Trophoblast cell (in vitro differentiated cells and primary cell): ENCODE data around the gene LAMB4.

Experiments
- DNase-seq, 2 donors: peaks; one replicate each; pipeline ENCODE4 v3.0.0-alpha.2; 2016
- H2AFZ ChIP-seq: 2 replicates; pipeline ENCODE4 v1.6.1; 2013; ENCODE audit warnings: low read length, moderate library complexity, mild to moderate bottlenecking; ENCODE audit not compliant: insufficient read depth, poor library complexity
- H2AK5ac ChIP-seq: 2 replicates; pipeline ENCODE4 v1.6.1; 2013; ENCODE audit warnings: mild to moderate bottlenecking, low read length
- H2BK120ac ChIP-seq: 2 replicates; pipeline ENCODE4 v1.6.1; 2013; ENCODE audit warnings: low read length, mild to moderate bottlenecking, moderate library complexity; ENCODE audit not compliant: insufficient read depth, poor library complexity
- H2BK12ac ChIP-seq: 2 replicates; pipeline ENCODE4 v1.6.1; 2013; ENCODE audit warnings: mild to moderate bottlenecking, low read length, moderate library complexity
- H2BK5ac ChIP-seq: 2 replicates; pipeline ENCODE4 v1.6.1; 2013; ENCODE audit warnings: low read length, low read depth, moderate library complexity, mild to moderate bottlenecking; ENCODE audit not compliant: poor library complexity
- H3K14ac ChIP-seq: 2 replicates; pipeline ENCODE4 v1.6.1; 2013; ENCODE audit warnings: mild to moderate bottlenecking, low read length
- H3K18ac ChIP-seq: 2 replicates; pipeline ENCODE4 v1.6.1; 2013; ENCODE audit warnings: mild to moderate bottlenecking, low read length
- H3K23ac ChIP-seq: 2 replicates; pipeline ENCODE4 v1.6.1; 2013; ENCODE audit warnings: low read length
- H3K27ac ChIP-seq: 2 replicates; pipeline ENCODE4 v1.5.1; 2013; ENCODE audit warnings: low read depth, mild to moderate bottlenecking, inconsistent platforms, low read length, moderate library complexity
- H3K27me3 ChIP-seq: 2 replicates; pipeline ENCODE4 v1.6.1; 2013; ENCODE audit warnings: inconsistent platforms, mild to moderate bottlenecking, low read length, moderate library complexity; ENCODE audit not compliant: insufficient read depth
- H3K36me3 ChIP-seq, 2 experiments: 1 replicate in 1 of 2; 2 replicates in 1 of 2; pipeline ENCODE4 v1.6.1; 2013; ENCODE audit warnings: low read length in 2 of 2, mild to moderate bottlenecking in 2 of 2, moderate library complexity in 1 of 2; ENCODE audit not compliant: insufficient read depth in 2 of 2, control insufficient read depth in 1 of 2
- H3K4ac ChIP-seq: 2 replicates; pipeline ENCODE4 v1.6.1; 2013; ENCODE audit warnings: low read depth, mild to moderate bottlenecking, low read length, moderate library complexity
- H3K4me1 ChIP-seq, 2 experiments: 1 replicate in 1 of 2; 2 replicates in 1 of 2; pipeline ENCODE4 v1.6.1; 2013; ENCODE audit warnings: low read length in 2 of 2, mild to moderate bottlenecking in 2 of 2, moderate library complexity in 1 of 2; ENCODE audit not compliant: insufficient read depth in 2 of 2, control insufficient read depth in 1 of 2
- H3K4me2 ChIP-seq: 2 replicates; pipeline ENCODE4 v1.6.1; 2013; ENCODE audit warnings: inconsistent platforms, mild to moderate bottlenecking, low read length, moderate library complexity
- H3K4me3 ChIP-seq: 2 replicates; pipeline ENCODE4 v1.5.1; 2013; ENCODE audit warnings: mild to moderate bottlenecking, low read depth, low read length, inconsistent platforms
- H3K79me1 ChIP-seq: one replicate; pipeline ENCODE4 v1.6.1; 2013; ENCODE audit warnings: low read length
- H3K79me2 ChIP-seq: 2 replicates; pipeline ENCODE4 v1.6.1; 2013; ENCODE audit warnings: low read length, mild to moderate bottlenecking; ENCODE audit not compliant: control insufficient read depth, insufficient read depth, poor library complexity
- H3K9ac ChIP-seq: 2 replicates; pipeline ENCODE4 v1.6.1; 2013; ENCODE audit warnings: mild to moderate bottlenecking, low read length
- H3K9me3 ChIP-seq: 2 replicates; pipeline ENCODE4 v1.6.1; 2013; ENCODE audit warnings: low read depth, mild to moderate bottlenecking, control low read depth, inconsistent platforms, low read length; ENCODE audit not compliant: insufficient read depth
- H4K12ac ChIP-seq: 2 replicates; pipeline ENCODE4 v1.6.1; 2013; ENCODE audit warnings: low read depth, mild to moderate bottlenecking, low read length, moderate library complexity
- H4K8ac ChIP-seq: 2 replicates; pipeline ENCODE4 v1.6.1; 2013; ENCODE audit warnings: low read depth, mild to moderate bottlenecking, low read length, moderate library complexity
- H4K91ac ChIP-seq: one replicate; pipeline ENCODE4 v1.6.1; 2013; ENCODE audit warnings: low read depth, mild to moderate bottlenecking, low read length, moderate library complexity
- WGBS: extraction: QIAGEN DNeasy Blood & Tissue Kit; methylation state at CpG from one replicate; pipeline ENCODE4 v1.1.7; 2013; ENCODE audit warnings: missing lambda C conversion rate; ENCODE audit not compliant: insufficient read length, insufficient coverage; ENCODE audit errors: extremely low coverage; 5-methylcytosine and 5-hydroxymethylcytosine counted together

LAMB4 gene

DNA sequence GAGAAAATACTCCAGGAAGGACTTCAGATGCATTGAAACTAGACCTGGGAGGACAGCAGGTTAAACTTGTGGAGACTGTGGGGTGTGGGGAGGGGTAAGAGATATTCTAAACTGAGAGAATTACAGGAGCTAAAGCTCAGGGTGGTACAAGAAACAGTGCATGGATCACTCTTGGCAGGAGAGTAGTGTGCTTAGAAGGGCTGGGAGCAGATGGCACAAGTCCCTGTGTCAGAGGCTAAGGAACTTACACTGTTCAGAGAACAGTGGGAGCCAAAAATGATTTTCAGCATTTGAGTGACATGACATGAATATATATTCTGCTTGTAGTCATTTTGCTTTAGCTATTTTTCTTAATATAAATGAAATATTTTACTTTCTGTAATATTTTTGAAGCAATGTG is 91.2 kb downstream of the LAMB4 start:
- H3K23ac ChIP-seq: no peak overlapping the region
- no peaks in the 10 kb centered on the region for H3K79me2 ChIP-seq
- H3K4me2 ChIP-seq: no peak overlapping the region
- H3K36me3 ChIP-seq: no peaks in the 10 kb centered on the region
- no peak overlapping the region for H2BK12ac ChIP-seq
- no peak overlapping the region for H3K4ac ChIP-seq
- no peaks in the 10 kb centered on the region for H3K9me3 ChIP-seq
- no peak overlapping the region for H2BK5ac ChIP-seq
- H3K4me3 ChIP-seq: no peak overlapping the region
- H3K27me3 ChIP-seq: no peaks in the 10 kb centered on the region
- no peak overlapping the region for H4K8ac ChIP-seq
- H3K18ac ChIP-seq: no peak overlapping the region
- H2BK120ac ChIP-seq: no peak overlapping the region
- no peak for DNase-seq
- no peak overlapping the region for H3K9ac ChIP-seq
- H2AK5ac ChIP-seq: no peak overlapping the region
- H3K27ac ChIP-seq: no peak overlapping the region
- no peak overlapping the region for H4K91ac ChIP-seq
- peaks cover 0 to 4% of the 10 kb centered on the region in 2 experiments for H3K4me1 ChIP-seq
- no peak overlapping the region for H3K14ac ChIP-seq
- H4K12ac ChIP-seq: no peak overlapping the region
- no peak overlapping the region for H2AFZ ChIP-seq
- no peaks in the 10 kb centered on the region for H3K79me1 ChIP-seq

DNA sequence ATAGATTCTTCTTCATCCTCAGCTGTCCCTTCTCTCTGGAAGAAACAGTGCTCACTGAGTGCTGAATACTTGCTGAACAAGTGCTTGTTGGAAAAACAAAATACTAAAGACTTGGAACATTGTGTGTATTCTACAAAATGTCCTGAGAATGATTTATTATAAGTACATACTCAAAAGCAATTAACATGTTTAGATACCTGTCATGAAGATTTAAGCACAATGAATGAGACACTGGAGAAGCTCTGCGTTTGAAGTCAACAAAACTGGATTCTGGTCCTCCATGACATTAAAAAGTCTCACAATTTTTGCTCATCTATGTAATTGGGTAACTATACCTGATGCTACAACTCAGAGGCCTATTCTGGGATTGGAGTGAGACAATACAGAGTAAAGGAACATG is 92.4 kb downstream of the LAMB4 start:
- H3K4me1 ChIP-seq: peaks cover 0 to 4% of the 10 kb centered on the region in 2 experiments
- H3K4me2 ChIP-seq: no peak overlapping the region
- H3K4ac ChIP-seq: no peak overlapping the region
- no peak overlapping the region for H2BK5ac ChIP-seq
- no peaks in the 10 kb centered on the region for H3K36me3 ChIP-seq
- H4K8ac ChIP-seq: no peak overlapping the region
- H4K12ac ChIP-seq: no peak overlapping the region
- H3K23ac ChIP-seq: no peak overlapping the region
- no peak overlapping the region for H2BK12ac ChIP-seq
- H3K14ac ChIP-seq: no peak overlapping the region
- no peaks in the 10 kb centered on the region for H3K79me1 ChIP-seq
- no peaks in the 10 kb centered on the region for H3K79me2 ChIP-seq
- H2AK5ac ChIP-seq: no peak overlapping the region
- H3K27ac ChIP-seq: no peak overlapping the region
- no peak overlapping the region for H3K18ac ChIP-seq
- H4K91ac ChIP-seq: no peak overlapping the region
- H3K9ac ChIP-seq: no peak overlapping the region
- no peaks in the 10 kb centered on the region for H3K9me3 ChIP-seq
- H3K27me3 ChIP-seq: no peaks in the 10 kb centered on the region
- H2BK120ac ChIP-seq: no peak overlapping the region
- DNase-seq: no peak
- no peak overlapping the region for H3K4me3 ChIP-seq
- WGBS: no CpG with 5 or more reads among the region's 1 CpG
- no peak overlapping the region for H2AFZ ChIP-seq

DNA sequence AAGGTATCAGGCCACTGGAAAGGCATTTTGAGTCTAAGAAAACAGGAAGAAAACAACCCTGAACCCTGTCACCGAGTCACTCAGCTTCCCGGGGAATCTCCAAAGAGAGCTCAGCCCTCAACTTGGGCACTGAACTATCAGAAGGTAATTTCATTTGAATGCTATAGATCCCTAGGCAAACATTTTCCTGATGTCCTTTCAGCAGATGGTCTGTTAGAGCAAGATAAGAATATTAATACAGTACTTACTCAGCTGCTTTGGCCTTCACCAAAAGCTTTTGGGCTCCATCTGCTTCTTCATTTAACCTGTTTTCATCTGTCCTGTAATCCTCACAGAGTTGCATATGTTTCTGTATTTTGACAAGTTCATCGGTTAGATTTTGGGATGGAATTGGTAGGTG is 93.0 kb downstream of the LAMB4 start:
- no CpG with 5 or more reads among the region's 3 CpGs for WGBS
- H3K23ac ChIP-seq: no peak overlapping the region
- DNase-seq: no peak

DNA sequence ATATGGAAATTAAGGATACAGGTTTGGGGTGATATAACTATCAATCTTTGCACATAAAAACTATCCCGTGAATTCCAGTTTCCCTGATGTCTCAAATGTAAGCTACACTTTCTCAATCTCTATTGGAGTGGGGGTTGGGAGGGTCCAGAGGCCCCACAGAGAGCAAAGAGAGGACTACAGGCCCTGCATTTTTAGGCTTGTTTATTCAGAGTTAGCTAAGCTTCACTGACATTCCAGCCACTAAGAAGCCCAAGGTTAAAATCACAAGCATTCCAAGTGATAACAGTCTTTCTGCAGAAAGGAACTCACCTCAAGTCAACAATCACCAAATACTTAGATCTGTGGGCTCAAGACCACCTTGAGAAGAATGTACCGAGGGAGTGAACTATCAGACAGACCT is 95.6 kb downstream of the LAMB4 start:
- Histone ChIP-seq H2BK5ac (peak overlapping the region; percentile 56), H2AK5ac (no peak overlapping the region), H3K18ac (no peak overlapping the region), H3K27ac (no peak overlapping the region), H4K12ac (no peak overlapping the region), H3K23ac (no peak overlapping the region), H3K4me2 (no peak overlapping the region), H2BK12ac (no peak overlapping the region), H3K79me1 (peaks cover 3% of the 10 kb centered on the region), H3K4me1 (peaks cover 2 to 9% of the 10 kb centered on the region in 2 experiments), H2AFZ (no peak overlapping the region), H3K14ac (no peak overlapping the region), H3K4me3 (no peak overlapping the region), H3K79me2 (no peaks in the 10 kb centered on the region), H4K8ac (peak overlapping the region; percentile 47), H3K4ac (no peak overlapping the region), H4K91ac (no peak overlapping the region), H3K9ac (no peak overlapping the region), H2BK120ac (no peak overlapping the region), H3K9me3 (no peaks in the 10 kb centered on the region), H3K27me3 (no peaks in the 10 kb centered on the region), H3K36me3 (no peaks in the 10 kb centered on the region)
- peak in 1 of 2 donors; percentile 28 for DNase-seq
- no CpG with 5 or more reads among the region's 2 CpGs for WGBS

More for the DNA sequence above, 93.0 kb downstream of the LAMB4 start:
- Histone ChIP-seq H3K18ac (no peak overlapping the region), H2BK5ac (no peak overlapping the region), H3K27me3 (no peaks in the 10 kb centered on the region), H3K27ac (no peak overlapping the region), H3K79me2 (no peaks in the 10 kb centered on the region), H3K4me3 (no peak overlapping the region), H2AK5ac (no peak overlapping the region), H3K36me3 (no peaks in the 10 kb centered on the region), H2BK120ac (no peak overlapping the region), H3K4me1 (peaks cover 0 to 4% of the 10 kb centered on the region in 2 experiments), H3K79me1 (no peaks in the 10 kb centered on the region), H3K4me2 (no peak overlapping the region), H2AFZ (no peak overlapping the region), H4K8ac (no peak overlapping the region), H3K14ac (no peak overlapping the region), H4K12ac (no peak overlapping the region), H3K9me3 (no peaks in the 10 kb centered on the region), H2BK12ac (no peak overlapping the region), H3K9ac (no peak overlapping the region), H3K4ac (no peak overlapping the region), H4K91ac (no peak overlapping the region)
